HepG2 (cell line): ENCODE measurements around the gene BAG3. TPM values are rescaled to one million over a fixed set of nuclear protein-coding genes. Genes with fewer than 3 reads are reported as not detected.

Experiments
- GTF3A ChIP-seq: sonication (generic); formaldehyde crosslinking; conservative IDR thresholded peaks from 2 replicates; pipeline ENCODE4 v1.4.0; 2020; ENCODE audit warnings: mild to moderate bottlenecking, missing genetic modification reagents
- MED1 ChIP-seq: sonication (generic); formaldehyde crosslinking; IDR thresholded peaks from 2 replicates; pipeline ENCODE4 v1.4.0; 2020; ENCODE audit warnings: missing genetic modification reagents
- RFXAP ChIP-seq: sonication (generic); formaldehyde crosslinking; IDR thresholded peaks from 2 replicates; pipeline ENCODE4 v1.4.0; 2020; ENCODE audit warnings: missing genetic modification reagents, borderline replicate concordance
- ZKSCAN5 ChIP-seq: sonication (generic); formaldehyde crosslinking; IDR thresholded peaks from 2 replicates; pipeline ENCODE4 v1.5.1; 2020; ENCODE audit warnings: mild to moderate bottlenecking, missing genetic modification reagents
- ZNF510 ChIP-seq: sonication (generic); formaldehyde crosslinking; IDR thresholded peaks from 2 replicates; pipeline ENCODE4 v1.4.0; 2020; ENCODE audit warnings: low read depth, mild to moderate bottlenecking, missing genetic modification reagents
- ZNF563 ChIP-seq: sonication (generic); formaldehyde crosslinking; IDR thresholded peaks from 2 replicates; pipeline ENCODE4 v1.8.0; 2022; ENCODE audit warnings: mild to moderate bottlenecking, moderate library complexity, missing genetic modification reagents
- ZNF598 ChIP-seq: sonication (generic); formaldehyde crosslinking; IDR thresholded peaks from 2 replicates; pipeline ENCODE4 v1.5.1; 2020; ENCODE audit warnings: mild to moderate bottlenecking, missing genetic modification reagents, borderline replicate concordance
- ZNF644 ChIP-seq: IDR thresholded peaks from 2 replicates; pipeline ENCODE4 v1.6.1; 2016; ENCODE audit warnings: low read depth
- polyA plus RNA-seq, 8 experiments: library from polyadenylated mRNA; depleted of rRNA in 3 of 8; stranded (reverse) in 7 of 8; unstranded in 1 of 8; fragments of >200 nt; fragmentation: Illumina TruSeq in 4 of 8; extraction: Trizol in 4 of 8; gene quantifications; 2 replicates each; pipeline versions ENCODE4 v1.2.1 to v1.2.3, GENCODE V29; 2011 to 2016; ENCODE audit warnings: low read depth in 4 of 8, missing spikeins in 1 of 8, mixed read lengths in 1 of 8; ENCODE audit not compliant: insufficient read depth in 1 of 8
- total RNA-seq, 5 experiments: library from RNA; depleted of rRNA; stranded (reverse); fragments of >200 nt; fragmentation: Illumina TruSeq; extraction: Trizol; gene quantifications; 2 replicates each; pipeline ENCODE4 v1.2.3, GENCODE V29; 2016; ENCODE audit warnings: low read depth in 1 of 5
- TF ChIP-seq, protein P1 (sequence below): sonication (generic); formaldehyde crosslinking; IDR thresholded peaks from 2 replicates; pipeline ENCODE4 v1.4.0; 2020; ENCODE audit warnings: missing genetic modification reagents
- TF ChIP-seq, protein P2 (sequence below): IDR thresholded peaks from 2 replicates; pipeline ENCODE4 v1.6.1; 2016; ENCODE audit warnings: missing compliant biosample characterization, missing genetic modification reagents, borderline replicate concordance
- TF ChIP-seq, protein P3 (sequence below): sonication (generic); formaldehyde crosslinking; IDR thresholded peaks from 2 replicates; pipeline ENCODE4 v1.5.0; 2020; ENCODE audit warnings: mild to moderate bottlenecking, missing genetic modification reagents
- TF ChIP-seq, protein P4 (sequence below): IDR thresholded peaks from 2 replicates; pipeline ENCODE4 v1.6.1; 2016; ENCODE audit warnings: low read depth, borderline replicate concordance
- TF ChIP-seq, protein P5 (sequence below): sonication (generic); formaldehyde crosslinking; conservative IDR thresholded peaks from 2 replicates; pipeline ENCODE4 v1.4.0; 2020; ENCODE audit warnings: mild to moderate bottlenecking, missing genetic modification reagents, moderate library complexity
- TF ChIP-seq, protein P6 (sequence below): sonication (generic); formaldehyde crosslinking; conservative IDR thresholded peaks from 2 replicates; pipeline ENCODE4 v1.5.0; 2020; ENCODE audit warnings: missing genetic modification reagents

BAG3 gene
- total and polyA plus RNA-seq, 2 of the 13 experiments (the other 11 are each of a cell fraction or from before 2014, with no cell fraction given), result 2.9 to 6.7 TPM

DNA sequence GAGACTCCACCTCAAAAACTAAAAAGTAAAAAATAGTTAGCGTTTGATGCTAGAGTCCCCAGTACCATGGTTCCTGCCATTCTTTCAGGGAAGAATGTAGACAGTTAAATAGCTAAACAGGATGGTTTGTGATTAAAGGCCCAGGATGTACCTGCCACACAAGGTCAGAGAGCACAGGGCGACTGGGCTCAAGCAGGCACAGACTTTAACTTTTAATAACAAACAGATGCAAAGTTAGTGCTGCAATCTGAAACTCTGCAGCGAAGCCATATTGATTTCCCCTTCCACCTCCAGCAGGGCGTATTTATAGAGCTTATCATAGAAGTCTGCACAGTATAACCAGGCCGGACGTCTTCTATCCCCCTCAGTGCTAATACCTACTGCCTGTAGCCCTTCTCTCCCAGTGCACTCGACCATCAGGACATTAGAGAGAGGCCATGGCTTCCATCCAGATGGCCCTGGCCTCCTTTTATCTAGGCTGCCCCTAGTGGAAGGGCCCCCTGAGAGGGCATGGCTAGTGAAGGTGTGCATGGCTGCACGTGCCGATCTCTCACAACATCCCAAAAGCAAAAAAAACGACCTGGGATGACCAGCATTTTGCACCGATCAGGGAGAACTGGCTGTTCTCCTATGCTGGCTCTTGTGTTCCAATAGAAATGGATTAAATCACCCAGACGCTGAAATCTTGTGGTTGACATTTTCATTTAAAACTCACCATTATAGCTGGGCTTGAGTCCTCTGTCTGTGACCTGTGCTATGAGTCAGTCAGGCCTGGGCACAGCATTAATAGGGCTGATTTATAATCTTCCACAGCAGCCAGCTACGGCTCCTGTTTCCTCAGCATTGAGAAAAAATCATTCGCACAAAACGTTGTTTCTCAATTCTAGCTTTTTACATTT, 7.6 kb upstream of the BAG3 start (continued):
- TF ChIP-seq ZKSCAN5 (CRISPR knock-in tag), result no peak
- TF ChIP-seq RFXAP (CRISPR knock-in tag), result peak; percentile 46; the same call in 1 of the 2 replicates
- peak; percentile 71; the same call in 1 of the 2 replicates for TF ChIP-seq ZNF644 (CRISPR knock-in tag)
- TF ChIP-seq, protein P1, sequence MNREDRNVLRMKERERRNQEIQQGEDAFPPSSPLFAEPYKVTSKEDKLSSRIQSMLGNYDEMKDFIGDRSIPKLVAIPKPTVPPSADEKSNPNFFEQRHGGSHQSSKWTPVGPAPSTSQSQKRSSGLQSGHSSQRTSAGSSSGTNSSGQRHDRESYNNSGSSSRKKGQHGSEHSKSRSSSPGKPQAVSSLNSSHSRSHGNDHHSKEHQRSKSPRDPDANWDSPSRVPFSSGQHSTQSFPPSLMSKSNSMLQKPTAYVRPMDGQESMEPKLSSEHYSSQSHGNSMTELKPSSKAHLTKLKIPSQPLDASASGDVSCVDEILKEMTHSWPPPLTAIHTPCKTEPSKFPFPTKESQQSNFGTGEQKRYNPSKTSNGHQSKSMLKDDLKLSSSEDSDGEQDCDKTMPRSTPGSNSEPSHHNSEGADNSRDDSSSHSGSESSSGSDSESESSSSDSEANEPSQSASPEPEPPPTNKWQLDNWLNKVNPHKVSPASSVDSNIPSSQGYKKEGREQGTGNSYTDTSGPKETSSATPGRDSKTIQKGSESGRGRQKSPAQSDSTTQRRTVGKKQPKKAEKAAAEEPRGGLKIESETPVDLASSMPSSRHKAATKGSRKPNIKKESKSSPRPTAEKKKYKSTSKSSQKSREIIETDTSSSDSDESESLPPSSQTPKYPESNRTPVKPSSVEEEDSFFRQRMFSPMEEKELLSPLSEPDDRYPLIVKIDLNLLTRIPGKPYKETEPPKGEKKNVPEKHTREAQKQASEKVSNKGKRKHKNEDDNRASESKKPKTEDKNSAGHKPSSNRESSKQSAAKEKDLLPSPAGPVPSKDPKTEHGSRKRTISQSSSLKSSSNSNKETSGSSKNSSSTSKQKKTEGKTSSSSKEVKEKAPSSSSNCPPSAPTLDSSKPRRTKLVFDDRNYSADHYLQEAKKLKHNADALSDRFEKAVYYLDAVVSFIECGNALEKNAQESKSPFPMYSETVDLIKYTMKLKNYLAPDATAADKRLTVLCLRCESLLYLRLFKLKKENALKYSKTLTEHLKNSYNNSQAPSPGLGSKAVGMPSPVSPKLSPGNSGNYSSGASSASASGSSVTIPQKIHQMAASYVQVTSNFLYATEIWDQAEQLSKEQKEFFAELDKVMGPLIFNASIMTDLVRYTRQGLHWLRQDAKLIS (CRISPR knock-in tag), result no peak
- TF ChIP-seq, protein P2, sequence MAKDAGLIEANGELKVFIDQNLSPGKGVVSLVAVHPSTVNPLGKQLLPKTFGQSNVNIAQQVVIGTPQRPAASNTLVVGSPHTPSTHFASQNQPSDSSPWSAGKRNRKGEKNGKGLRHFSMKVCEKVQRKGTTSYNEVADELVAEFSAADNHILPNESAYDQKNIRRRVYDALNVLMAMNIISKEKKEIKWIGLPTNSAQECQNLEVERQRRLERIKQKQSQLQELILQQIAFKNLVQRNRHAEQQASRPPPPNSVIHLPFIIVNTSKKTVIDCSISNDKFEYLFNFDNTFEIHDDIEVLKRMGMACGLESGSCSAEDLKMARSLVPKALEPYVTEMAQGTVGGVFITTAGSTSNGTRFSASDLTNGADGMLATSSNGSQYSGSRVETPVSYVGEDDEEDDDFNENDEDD (CRISPR knock-in tag), result 0 out of 2 replicates have a peak, but pooled peaks have one; percentile 31
- peak; percentile 16; the same call in 1 of the 2 replicates for TF ChIP-seq MED1 (CRISPR knock-in tag)
- no peak for TF ChIP-seq ZNF510 (CRISPR knock-in tag)
- TF ChIP-seq, protein P3, sequence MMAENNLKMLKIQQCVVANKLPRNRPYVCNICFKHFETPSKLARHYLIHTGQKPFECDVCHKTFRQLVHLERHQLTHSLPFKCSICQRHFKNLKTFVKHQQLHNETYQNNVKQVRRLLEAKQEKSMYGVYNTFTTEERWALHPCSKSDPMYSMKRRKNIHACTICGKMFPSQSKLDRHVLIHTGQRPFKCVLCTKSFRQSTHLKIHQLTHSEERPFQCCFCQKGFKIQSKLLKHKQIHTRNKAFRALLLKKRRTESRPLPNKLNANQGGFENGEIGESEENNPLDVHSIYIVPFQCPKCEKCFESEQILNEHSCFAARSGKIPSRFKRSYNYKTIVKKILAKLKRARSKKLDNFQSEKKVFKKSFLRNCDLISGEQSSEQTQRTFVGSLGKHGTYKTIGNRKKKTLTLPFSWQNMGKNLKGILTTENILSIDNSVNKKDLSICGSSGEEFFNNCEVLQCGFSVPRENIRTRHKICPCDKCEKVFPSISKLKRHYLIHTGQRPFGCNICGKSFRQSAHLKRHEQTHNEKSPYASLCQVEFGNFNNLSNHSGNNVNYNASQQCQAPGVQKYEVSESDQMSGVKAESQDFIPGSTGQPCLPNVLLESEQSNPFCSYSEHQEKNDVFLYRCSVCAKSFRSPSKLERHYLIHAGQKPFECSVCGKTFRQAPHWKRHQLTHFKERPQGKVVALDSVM (CRISPR knock-in tag), result 0 out of 2 replicates have a peak, but pooled peaks have one; percentile 24
- TF ChIP-seq, protein P4, sequence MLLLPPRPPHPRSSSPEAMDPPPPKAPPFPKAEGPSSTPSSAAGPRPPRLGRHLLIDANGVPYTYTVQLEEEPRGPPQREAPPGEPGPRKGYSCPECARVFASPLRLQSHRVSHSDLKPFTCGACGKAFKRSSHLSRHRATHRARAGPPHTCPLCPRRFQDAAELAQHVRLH (CRISPR knock-in tag), result no peak
- TF ChIP-seq, protein P5, sequence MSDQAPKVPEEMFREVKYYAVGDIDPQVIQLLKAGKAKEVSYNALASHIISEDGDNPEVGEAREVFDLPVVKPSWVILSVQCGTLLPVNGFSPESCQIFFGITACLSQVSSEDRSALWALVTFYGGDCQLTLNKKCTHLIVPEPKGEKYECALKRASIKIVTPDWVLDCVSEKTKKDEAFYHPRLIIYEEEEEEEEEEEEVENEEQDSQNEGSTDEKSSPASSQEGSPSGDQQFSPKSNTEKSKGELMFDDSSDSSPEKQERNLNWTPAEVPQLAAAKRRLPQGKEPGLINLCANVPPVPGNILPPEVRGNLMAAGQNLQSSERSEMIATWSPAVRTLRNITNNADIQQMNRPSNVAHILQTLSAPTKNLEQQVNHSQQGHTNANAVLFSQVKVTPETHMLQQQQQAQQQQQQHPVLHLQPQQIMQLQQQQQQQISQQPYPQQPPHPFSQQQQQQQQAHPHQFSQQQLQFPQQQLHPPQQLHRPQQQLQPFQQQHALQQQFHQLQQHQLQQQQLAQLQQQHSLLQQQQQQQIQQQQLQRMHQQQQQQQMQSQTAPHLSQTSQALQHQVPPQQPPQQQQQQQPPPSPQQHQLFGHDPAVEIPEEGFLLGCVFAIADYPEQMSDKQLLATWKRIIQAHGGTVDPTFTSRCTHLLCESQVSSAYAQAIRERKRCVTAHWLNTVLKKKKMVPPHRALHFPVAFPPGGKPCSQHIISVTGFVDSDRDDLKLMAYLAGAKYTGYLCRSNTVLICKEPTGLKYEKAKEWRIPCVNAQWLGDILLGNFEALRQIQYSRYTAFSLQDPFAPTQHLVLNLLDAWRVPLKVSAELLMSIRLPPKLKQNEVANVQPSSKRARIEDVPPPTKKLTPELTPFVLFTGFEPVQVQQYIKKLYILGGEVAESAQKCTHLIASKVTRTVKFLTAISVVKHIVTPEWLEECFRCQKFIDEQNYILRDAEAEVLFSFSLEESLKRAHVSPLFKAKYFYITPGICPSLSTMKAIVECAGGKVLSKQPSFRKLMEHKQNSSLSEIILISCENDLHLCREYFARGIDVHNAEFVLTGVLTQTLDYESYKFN (CRISPR knock-in tag), result peak; percentile 36; the same call in 1 of the 2 replicates
- no peak for TF ChIP-seq ZNF598
- no peak for TF ChIP-seq GTF3A (CRISPR knock-in tag)
- TF ChIP-seq, protein P6, sequence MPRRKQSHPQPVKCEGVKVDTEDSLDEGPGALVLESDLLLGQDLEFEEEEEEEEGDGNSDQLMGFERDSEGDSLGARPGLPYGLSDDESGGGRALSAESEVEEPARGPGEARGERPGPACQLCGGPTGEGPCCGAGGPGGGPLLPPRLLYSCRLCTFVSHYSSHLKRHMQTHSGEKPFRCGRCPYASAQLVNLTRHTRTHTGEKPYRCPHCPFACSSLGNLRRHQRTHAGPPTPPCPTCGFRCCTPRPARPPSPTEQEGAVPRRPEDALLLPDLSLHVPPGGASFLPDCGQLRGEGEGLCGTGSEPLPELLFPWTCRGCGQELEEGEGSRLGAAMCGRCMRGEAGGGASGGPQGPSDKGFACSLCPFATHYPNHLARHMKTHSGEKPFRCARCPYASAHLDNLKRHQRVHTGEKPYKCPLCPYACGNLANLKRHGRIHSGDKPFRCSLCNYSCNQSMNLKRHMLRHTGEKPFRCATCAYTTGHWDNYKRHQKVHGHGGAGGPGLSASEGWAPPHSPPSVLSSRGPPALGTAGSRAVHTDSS (CRISPR knock-in tag), result no peak
- no peak for TF ChIP-seq ZNF563 (CRISPR knock-in tag)
